Measurements from ENCODE around the gene MEOX1.
"Not testable (repeated sequence)": the region's sequence is repeated elsewhere in the genome, so short reads cannot be mapped to it uniquely, and the experiment has no call there.

The MEOX1 gene

GRCh38 chr17:43661699-43662412 lies at the start of gene MEOX1:
Gene MEOX1 (minus strand): TSS chr17:43661922. CDS start chr17:43661534, 388 bp downstream.
- DNase-seq = peak; percentile 48 to 58

GRCh38 chr17:43710101-43710500 lies 48.4 kb upstream of the MEOX1 start:
- DNase-seq = no peak

GRCh38 chr17:43709210-43709609 lies 47.5 kb upstream of the MEOX1 start:
- no peak for DNase-seq

DNA sequence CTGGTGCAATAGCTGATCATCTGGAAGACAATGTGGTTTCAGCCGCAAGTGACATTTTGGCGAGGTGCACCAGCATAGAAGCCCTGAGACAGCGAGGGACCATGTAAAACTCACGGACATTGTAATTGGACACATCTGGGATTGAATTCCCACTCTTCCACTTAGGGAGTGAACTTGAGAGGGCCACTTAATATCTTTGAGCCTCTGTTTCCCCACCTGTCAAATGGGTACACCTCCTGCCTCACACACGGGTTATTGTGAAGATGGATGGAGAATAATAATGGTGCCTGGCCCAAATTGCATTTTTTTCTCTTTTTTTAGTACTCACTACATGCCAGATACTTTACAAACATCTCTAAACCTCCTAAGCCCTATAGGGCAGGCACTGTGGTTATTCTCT lies 45.5 kb upstream of the MEOX1 start:
- no peak for DNase-seq

- no peak for DNase-seq
Measured at GRCh38 chr17:43706235-43706634, 44.5 kb upstream of the MEOX1 start.

- DNase-seq = no peak
Measured at GRCh38 chr17:43703630-43704029, 41.9 kb upstream of the MEOX1 start.

DNA sequence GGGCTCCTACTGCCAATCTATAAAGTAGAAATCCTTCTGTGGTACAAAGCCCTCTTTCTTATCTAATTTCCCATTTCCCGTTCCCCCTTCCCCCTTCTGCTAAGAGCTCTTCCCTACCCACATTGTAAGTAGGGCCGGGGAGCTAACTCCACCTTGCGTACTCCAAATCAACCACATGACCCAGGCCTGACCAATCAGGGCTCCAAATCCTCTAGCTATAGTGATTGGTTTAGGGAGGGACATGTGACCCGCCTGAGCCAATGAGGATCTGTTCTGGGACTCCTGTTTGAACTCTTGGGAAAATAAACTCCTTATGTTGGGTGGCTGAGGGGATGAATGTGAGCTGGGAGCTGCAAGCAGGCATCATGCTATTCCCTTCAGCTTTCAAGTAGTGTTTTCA lies 40.9 kb upstream of the MEOX1 start:
- peak in 1 of 2 experiments; percentile 36 for DNase-seq

DNA sequence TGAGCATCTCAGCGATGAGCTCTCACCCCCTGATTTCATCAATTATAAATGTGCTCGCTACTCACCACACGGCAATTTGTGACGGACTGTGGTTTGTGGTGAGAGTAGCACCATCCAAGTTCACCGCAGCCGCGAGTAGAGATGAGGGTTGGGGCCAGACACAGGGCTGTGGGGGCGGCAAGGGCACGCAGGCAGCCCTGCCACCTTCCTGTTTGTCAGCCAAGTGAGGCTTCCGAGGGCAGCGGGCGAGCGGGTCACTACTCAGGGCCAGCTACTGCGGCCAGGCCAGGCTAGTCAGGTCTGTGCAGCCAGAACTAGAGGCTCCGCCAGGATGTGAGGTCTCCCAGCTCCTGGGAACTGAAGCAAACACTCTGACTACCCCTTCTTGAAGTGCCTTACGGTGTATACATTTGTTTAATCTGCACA lies 39.6 kb upstream of the MEOX1 start:
- DNase-seq = peak; percentile 53 to 65

GRCh38 chr17:43699438-43699756 lies 37.7 kb upstream of the MEOX1 start:
- DNase-seq = no peak

GRCh38 chr17:43698678-43699437 lies 37.1 kb upstream of the MEOX1 start:
- DNase-seq = no peak

DNA sequence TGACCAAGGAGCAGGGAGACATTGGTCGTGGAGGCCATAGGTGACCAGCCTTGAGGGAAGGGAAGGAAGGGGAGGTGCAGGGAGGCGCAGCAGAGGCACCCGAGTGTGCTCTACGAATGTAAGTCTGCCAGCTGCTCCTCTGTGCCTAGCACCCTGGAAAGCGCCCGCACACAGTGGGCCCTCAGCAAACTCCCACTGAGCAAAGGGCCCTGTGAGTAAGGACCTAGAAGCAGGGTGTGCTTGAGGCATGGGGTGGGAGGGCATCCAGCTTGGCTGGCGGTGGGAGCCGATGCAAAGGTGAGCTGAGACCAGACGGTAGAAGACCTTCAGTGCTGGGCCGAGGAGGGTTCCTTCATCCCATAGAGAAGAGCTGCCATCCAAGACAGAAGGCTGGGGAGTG lies 36.2 kb upstream of the MEOX1 start:
- DNase-seq = no peak

- no peak for DNase-seq
Measured at GRCh38 chr17:43696891-43697290, 35.2 kb upstream of the MEOX1 start.

- DNase-seq = no peak
Measured at GRCh38 chr17:43695970-43696865, 34.5 kb upstream of the MEOX1 start.

- DNase-seq = peak; percentile 74 to 79
Measured at GRCh38 chr17:43694081-43694870, 32.6 kb upstream of the MEOX1 start.

- no peak for DNase-seq
Measured at GRCh38 chr17:43691317-43691693, 29.6 kb upstream of the MEOX1 start.

GRCh38 chr17:43690624-43691316 lies 29.0 kb upstream of the MEOX1 start:
- no peak for DNase-seq

- DNase-seq = no peak
Measured at GRCh38 chr17:43689814-43690213, 28.1 kb upstream of the MEOX1 start.

- DNase-seq = no peak
Measured at GRCh38 chr17:43689131-43689530, 27.4 kb upstream of the MEOX1 start.

GRCh38 chr17:43686957-43687356 lies 25.2 kb upstream of the MEOX1 start:
- not testable (repeated sequence) for DNase-seq

DNA sequence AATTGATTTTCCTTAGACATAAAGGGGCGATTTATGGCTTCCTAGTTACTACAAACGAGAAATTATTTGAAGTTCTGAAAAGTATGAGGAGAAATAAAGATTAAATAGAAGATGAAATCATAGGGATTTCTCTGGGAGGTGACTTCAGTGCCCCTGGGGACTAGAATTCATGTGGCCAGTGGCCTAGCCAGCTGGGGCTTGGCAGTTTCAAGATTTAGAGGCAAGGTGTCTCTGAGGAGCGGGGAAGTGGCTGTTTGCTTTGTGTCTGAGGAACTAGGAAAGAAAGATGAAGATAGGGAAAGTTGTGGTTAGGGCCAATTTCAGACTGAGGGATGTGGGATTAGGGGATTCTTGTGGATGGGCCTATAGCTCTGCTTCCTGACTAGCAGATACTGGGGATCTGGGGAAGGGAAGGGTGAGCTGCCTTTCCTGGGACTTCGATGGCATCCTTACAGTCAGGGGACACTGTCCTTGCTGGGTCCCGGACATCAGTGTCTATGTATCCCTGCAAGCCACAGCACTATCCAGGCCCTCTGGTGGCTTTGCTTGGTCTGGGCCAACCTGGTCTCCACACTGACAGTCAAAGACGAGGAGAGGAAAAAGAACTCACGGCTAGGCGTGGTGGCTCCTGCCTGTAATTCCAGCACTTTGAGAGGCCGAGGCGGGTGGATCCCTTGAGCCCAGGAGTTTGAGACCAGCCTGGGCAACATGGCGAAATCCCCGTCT lies 22.4 kb upstream of the MEOX1 start:
- DNase-seq = no peak

GRCh38 chr17:43680461-43680860 lies 18.7 kb upstream of the MEOX1 start:
- no peak for DNase-seq

All from activated CD4-positive, alpha-beta T cell treated with anti-CD3 and anti-CD28 coated beads, Interleukin-2, amount 50 U/mL, for 48 hours (primary cell).